GM19239 (cell line): ENCODE results near the gene NUP62.
"Not testable (repeated sequence)": the region's sequence is repeated elsewhere in the genome, so short reads cannot be mapped to it uniquely, and the experiment has no call there.

Experiments used
- DNase-seq: peaks from one replicate; pipeline ENCODE4 v3.0.0; 2011; ENCODE audit warnings: low spot score; ENCODE audit not compliant: insufficient read length
- FAIRE-seq: peaks from 2 replicates; lab custom pipeline; 2011; peaks lifted over from hg19 to GRCh38; lab: Jason Lieb, UNC

NUP62 gene

DNA sequence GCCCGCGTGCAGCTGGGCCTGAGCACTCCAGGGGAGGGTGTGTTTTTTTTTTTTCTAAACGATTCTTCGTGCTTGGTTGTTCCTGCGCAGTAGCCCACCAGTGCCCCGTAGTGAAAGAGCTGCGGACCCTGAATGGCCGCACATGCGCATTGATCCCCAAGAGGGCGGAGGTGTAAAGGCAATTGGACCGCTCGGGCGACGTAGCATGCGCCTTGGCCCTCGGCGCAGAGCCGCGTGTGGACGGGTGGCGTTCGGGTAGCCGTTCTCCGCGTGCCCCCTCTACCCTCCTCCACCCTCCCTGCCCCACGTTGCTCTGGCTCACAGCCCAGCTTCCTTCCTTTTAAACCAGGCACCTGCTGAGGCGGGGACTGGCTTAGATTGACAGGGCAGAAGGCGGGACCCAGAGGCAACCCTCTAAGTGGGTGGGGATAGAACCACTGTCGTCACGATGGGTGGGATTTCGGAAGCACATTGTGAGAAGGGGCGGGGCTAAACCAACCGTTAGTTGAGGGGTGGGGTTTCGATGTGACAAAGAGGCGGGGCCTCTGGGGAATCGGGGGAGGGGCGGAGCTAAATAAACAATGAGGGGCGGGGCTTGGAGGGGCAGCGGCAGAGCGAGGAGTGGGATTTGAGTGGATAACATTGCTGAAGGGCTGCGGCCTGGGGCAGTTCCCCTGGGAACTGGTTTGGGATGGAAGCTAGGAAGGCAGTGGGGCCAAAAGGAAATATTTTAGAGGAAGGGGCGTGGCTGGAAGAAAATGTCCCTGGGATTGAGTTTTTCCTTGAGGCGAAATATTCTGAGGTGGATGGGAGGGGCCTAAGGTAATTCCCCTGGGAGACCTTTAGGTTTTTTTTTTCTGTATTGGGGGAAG is 543 bp upstream of the NUP62 start:
- peak; percentile 99 for FAIRE-seq
- DNase-seq: peak; percentile 78

DNA sequence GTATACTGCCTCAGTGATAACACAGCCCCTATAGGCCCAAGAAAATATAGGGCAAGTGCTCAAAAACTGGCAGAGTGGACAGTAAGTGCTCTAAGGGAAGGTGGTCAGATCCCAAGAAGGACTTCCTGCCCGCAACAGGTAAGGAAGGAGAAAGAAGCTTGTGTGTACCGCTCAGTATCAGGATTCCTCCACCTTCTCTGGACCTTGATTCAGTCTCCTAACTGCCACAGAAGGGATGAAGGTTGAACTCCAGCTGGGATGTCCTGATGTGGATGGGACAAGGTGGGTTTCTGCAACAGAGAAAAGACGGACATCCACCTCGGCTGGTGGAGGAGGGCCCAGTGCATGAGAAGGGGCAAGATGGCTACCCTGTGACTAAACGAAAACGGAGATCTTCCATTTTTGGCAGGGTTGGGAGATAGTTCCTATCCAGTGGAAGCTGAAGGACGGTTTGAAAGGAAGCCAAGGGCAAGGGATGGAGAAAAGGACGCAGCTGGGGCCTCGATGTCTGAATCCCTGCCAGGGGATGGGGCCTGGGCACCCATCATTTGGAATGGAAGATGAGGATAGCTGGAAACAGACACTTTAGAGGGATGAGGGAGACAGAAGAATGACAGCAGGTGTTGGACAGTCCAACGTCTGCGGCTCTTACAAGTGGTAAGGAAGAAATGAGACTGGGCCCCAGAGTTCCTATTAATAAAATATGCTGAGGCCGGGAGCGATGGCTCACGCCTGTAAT is 1.6 kb downstream of the NUP62 start:
- DNase-seq (no peak), FAIRE-seq (peak; percentile 70)

DNA sequence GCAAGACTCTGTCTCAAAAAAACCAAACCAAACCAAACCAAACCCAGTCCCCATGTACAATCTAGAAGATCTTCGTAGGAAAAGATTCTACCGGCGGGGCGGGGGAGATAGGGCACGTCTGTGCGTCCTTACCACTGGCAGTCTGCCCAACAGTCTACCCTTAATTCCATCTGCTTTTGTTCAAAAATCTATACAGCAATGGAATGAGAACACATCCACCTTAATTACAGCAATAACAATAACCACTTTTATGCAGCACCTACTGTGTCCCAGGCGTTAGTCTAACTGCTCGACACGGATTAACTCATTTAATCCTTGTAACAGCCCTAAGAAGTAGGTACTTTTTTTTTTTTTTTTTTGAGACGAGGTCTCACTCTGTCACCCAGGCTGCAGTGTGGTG is 2.8 kb downstream of the NUP62 start:
- no peak for DNase-seq
- FAIRE-seq: no peak

DNA sequence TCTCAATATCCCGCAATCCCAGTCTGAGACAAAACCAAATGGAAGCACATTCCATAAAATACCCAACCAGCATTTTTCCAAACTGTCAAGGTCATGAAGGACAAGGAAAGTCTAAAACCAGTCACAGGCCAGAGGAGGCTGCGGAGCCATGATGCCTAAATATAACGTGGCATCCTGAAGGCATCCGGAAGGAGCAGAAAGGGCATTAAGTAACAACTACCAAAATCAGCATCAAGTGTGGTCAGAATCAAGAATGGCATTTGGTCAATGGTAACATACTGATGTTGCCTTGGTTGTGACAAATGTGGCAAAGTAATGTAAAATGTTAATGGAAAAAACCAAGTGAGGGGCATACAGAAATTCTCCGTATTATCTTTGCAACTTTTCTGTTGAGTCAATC is 3.8 kb downstream of the NUP62 start:
- DNase-seq (no peak), FAIRE-seq (no peak)

DNA sequence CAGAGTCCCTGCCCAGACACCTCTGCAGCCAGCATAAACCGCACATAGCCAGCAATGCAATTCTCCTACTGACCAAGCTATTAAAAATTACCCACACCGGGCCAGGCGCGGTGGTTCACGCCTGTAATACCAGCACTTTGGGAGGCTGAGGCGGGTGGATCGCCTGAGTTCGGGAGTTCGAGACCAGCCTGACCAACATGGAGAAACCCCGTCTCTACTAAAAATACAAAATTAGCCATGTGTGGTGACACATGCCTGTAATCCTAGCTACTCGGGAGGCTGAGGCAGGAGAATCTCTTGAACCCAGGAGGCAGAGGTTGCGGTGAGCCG is 4.5 kb downstream of the NUP62 start:
- FAIRE-seq, DNase-seq: not testable (repeated sequence)

DNA sequence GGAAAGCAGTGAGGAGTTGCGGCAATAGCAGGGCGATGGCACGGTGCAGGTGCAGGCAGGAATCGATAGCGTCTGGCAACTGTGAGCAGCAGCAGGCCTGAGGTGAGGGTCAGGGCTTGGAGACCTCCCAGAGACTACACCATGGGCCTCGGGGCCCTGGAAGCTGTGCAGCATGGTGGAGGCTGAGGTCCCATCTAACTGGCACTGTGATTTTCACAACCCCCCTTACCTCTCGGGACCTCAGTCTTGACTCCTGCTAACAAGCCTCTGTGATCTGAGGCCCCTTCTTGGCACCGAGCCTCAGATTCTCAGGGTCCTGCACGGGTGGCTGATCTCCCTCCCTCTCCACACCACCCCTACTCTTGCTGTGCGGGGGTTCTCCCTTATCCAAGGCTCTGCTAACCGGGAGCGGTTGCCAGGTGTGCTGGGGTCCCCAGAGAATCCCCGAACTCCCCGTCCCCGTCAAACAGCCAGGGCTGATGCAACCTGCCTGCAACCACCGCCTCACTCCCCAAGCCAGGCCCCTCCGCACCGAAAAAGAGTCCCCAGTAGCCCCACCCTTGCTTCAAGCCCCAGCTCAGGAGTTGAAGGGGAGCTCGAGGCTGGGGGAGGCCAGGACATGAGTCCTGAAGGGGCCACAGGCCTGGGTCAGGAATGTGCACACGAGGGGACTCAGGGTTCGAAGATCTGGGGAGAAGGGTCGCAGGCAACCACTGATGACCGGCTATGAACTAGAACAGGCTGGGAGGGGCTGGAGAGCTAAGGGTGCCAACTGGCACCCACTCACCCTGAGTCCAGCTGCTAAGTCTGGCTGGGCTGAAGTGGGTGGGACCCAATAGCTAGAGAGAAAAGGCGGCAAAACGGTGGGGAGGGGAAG is 5.1 kb downstream of the NUP62 start:
- FAIRE-seq (no peak), DNase-seq (no peak)

DNA sequence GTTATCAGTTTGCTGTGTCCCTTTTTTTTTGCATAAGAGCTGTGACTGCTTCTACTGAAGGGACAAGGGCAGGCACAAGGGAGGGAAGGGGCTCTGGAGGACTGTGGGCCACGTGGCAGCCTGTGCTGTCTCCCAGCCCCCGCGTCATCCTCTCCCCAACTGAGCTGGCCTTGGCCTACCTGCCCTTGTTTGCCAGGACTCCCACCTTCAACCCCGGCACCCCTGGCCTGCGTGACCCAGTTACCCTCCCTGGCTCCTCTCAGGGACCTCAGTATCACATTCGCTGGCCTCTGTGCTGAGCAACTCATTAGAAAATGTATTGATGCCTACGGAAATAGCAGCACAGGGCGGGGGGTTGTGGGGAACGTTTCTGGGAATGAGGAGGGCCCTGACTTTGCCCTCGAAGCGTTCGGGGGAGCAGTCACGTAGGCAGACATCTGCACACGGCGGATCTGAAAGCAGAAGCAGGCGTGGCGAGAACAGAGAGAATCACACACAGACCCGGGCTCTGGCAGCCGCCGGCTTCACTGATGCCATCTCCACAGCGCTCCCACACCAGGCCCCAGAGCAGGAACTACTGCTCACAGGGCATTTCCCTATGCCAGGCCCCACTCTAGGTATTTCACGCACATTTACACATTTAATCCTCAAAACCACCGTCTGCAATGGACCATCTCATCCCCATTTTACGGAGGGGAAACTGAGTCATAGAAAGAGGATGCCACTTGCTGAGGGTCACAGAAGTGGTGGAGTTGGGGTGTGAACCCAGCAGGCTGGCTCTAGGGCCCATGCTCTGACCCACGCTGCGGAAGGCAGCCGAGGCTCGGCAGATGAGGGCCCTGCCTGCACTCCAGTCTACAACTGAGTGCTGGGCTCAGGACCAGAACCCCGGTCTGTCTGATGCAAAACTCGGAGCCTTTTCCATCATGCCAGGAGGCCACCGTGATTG is 6.0 kb downstream of the NUP62 start:
- DNase-seq (no peak), FAIRE-seq (no peak)

DNA sequence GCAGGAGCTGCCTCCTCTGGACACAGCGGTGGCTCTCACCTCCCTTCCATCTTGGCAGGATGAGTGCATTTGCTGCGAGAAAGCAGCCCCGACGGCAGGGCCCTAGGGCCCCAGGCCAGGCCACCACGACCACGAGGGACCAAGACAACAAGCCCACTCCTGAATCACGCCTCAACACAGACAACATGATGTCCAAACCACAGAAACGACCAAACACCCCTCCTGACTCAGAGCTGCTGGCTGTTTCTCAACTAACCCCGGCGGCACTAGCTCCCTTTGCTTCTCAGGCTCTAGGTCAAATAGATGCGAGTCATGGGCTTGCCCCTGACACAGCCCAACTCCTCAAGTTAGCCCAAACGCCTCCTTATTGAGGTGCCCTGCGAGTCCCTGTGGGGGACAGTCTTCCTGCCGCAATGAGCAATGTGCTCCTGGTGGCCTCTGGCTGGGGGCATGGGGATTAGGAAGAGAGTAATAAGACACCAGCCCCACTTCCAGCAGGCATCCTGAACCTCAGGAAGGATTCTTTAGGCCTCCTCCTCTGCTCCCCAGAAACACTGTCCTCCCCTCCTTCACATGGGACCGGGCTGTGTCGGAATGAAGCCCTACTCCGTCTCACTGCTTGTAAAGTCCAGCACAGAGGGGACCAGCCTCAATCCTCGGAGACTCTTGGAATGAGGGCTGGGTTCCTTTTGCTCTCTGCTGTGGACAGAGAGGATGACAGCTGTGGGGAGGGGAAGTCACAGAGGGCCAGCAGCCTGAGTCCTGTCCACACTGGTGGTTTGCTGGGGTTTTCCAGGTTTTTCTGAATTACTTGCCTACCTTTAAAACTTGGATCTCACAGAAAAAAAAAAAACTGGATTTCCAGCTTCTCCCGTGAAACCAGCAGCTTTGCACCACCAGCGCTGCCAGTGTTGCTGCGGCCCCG is 7.2 kb downstream of the NUP62 start:
- FAIRE-seq (no peak), DNase-seq (no peak)

DNA sequence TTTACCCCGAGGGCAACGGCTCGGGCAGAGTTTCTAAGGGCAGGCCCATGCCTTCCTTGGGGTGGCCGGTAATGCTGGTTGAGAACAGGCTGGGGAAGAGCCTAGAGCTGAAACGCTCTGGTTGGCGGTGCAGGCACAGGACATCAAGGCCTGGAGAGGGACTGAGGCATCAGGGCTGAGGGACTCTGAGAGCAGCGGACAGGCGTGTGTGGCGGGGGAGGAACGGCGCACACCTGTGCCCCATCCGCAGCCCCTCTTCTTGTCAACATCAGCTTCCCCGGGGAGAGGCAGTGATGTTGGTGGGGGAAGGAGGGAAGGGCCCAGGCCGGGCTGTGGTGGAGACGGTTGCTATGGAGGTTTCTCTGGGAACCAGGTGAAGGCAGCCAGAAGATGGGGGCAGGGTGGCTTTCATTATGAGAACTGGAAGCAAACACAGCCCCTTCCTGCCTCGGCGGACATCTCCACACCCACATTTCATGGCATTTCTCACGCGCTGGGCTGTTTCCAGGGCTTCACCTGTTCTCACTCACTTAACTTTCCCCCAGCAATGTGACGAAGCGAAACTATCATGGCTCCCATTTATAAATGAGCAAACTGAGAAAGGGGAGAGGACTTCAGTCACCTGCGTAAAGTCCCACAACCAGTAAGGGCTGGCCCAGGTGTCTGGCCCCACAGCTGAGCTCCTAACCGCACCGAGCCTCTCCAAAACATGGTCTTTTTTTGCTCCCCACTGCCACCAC is 8.5 kb downstream of the NUP62 start:
- DNase-seq (no peak), FAIRE-seq (no peak)

DNA sequence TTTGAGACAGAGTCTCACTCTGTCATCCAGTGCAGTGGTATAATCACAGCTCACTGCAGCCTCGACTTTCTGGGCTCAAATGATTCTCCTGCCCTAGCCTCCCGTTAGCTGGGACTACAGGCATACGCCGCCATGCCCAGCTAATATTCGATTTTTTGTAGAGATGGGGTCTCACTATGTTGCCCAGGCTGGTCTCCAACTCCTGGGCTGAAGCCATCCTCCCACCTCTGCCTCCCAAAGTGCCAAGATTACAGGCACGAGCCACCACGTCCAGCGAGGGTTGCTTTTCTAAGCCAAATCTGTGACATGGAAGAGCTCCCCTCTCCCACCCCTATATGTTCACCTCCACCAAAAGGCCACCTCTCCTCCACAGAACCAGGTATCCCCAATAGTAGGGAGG is 11.2 kb downstream of the NUP62 start:
- FAIRE-seq: no peak
- no peak for DNase-seq

DNA sequence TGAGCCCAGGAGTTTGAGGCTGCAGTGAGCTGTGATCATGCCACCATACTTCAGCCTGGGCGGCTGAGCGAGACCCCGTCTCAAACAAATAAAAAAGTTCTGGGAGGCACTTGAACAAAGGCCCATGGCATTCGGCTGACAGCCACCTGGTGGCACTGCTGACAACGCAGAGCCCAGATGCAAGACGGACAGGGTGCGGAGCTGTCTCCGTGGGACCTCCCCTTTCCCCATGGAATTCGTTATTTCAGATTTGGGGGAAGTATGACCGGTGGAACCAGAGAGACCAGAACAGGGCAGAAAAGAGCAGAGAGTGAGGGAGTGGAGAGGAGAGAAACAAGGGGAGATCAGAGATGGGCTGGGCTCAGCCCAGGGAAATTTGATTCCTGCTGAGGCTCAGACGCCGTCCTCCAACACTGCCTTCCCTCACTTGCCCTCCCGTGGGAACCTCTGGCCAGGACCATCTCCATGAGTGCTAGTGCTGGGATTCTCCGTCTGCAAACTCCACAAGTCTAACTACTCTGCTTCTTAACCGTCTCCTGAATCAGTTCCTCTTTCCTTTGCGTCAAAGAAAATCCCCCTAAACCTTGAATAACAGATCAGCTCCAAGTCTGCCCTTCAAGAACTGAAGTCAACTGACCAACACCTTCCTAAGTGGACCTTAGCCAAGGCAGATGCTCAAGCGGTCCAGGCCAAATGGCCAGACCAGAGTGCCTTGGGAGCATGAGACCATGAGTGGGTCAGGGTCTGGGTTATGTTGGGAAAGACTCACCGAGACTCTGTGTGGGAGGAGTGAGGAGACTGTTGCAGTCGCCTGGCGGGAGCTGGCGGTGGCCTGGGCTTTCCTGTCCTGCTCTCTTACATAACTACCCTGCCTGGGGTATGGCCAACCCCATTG is 12.2 kb downstream of the NUP62 start:
- FAIRE-seq: no peak
- DNase-seq: no peak

DNA sequence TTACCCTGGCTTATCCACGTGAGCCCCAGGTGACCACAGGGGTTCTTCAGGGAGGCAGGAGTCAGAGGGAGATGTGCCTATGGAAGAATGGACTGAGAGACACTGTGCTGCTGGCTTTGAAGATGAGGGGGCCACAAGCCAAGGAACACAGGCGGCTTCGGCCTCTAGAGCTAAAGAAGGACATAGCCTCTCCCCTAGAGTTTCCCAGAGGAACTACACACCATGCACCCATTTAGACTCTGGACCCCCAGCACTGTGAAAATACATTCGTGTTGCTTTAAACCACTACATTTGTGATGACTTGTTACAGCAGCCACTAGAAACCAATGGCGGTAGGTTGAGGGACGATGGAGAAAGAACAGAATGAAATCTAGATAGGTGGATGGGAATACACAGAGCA is 14.0 kb downstream of the NUP62 start:
- FAIRE-seq (no peak), DNase-seq (no peak)

DNA sequence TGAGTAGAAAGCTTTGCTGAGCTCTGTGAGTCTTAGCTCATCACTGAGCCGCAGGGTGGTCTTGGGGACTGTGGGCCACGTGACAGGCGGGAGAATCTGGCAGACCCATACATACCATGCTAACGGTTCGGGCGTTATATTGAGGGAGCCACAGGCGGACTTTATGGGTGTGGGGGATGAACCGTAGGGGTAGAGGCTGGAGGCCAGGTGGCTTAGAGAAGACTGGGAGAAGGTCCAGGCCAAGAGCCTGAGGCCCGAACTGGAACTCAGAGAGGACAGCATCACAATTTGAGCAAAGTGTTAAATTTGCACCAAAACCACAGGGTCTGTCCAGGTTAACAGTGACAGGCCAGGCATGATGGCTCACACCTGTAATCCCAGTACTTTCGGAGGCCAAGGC is 15.6 kb downstream of the NUP62 start:
- DNase-seq (no peak), FAIRE-seq (no peak)

DNA sequence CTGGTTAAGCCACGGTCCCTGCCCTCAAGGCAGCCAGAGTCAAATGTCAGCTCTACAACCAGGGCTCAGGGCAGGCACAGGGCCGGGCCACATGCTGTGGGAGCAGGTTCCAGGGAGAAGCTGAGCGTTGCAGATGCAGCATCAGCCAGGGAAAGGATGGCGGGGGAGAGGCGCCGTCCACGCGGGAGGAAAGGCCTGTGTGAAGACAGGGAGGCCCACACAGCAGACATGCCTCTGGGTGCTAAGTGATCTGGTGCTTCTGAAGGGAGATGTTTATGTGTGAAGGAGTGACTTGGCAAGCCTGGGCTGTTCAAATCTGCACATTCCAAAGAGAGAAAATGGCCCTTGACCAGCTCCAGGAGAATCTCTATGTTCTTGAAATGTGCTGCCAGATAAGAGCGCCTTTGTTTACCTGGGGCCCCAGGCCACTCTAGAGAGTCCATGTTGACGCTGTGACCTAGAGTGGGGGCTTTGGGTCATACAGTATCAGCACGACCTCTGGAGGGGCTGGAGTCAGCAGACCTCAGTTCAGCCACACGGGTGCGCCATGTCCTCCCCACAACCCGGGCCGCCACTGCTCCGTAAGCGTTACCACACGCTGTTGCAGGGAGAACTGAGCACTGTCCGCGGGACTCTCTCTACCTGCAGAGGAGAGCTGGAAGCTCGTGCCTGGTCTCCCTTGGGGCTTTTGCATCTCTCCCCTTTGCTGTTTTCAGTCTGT is 16.2 kb downstream of the NUP62 start:
- FAIRE-seq (no peak), DNase-seq (no peak)

DNA sequence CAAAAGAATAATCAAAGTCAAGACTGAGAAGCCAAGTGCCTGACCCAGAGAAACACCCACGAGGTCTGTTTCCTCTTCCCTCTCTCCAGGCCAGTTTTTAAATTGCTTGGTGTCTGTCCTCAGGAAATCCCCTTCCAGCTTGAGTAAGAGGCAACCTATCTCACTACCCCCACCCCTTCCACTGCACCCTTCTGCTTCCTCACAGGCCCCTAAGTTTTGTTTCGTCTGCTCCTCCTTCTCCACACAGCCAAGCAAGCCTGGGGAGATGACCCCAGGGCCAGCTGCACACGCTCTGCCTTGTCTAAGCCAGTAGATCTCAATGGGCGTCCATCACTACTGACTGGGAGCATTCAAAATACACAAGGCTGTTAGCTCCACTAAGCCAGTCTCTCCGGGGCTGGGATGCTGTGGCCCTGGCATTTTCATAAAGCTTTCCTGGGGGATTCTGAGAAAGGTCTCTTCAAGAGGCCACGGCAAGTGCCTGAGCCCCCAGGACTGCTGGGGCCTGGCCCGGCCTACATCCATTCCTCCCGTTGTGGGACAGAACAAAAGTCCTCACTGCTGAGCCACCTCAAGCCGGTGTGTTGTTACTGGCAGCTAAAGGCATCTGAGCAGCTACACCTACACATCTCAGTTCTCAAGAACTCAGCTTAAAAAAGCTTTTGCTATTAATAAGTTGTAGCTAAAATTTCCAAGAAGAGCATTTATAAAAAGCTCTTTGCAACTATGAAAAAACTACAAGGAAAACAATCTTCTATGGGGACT is 17.7 kb downstream of the NUP62 start:
- DNase-seq: peak; percentile 49
- FAIRE-seq: peak; percentile 64

DNA sequence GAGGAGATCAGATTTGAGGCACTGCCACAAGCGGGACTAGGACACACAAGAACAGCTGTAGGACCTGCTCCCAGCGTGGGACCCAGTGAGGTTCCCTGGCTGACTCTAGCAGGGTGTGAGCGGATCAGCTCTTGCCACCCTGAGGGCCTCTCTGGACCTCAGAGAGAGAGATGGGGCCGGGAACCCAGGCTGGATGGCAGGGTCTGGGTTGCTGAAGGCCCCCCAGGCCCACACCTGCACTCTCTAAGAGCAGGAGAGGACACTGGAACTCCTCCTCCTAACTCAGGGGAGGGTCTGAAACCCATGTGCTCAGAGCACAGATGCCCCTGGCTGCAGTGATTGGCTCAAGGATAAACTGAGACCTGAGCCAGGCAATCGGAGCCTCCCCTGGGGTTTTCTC is 19.1 kb downstream of the NUP62 start:
- FAIRE-seq (no peak), DNase-seq (no peak)
